Peyer's patch (tissue), 4 donors: ENCODE measurements around the gene PCBD2.

Experiments
- CTCF ChIP-seq, 6 experiments: fragments of 450-650 bp in 4 of 6; fragments of 200-600 bp in 2 of 6; sonication (generic) in 1 of 6; IDR thresholded peaks; one replicate each; pipeline ENCODE4 v1.5.1; 2017 to 2019; ENCODE audit warnings: antibody characterized with exemption in 6 of 6, mild to moderate bottlenecking in 3 of 6, moderate library complexity in 1 of 6
- POLR2A ChIP-seq, 2 donors: fragments of 450-650 bp; IDR thresholded peaks; one replicate each; pipeline ENCODE4 v1.5.1; 2017; ENCODE audit warnings: antibody characterized with exemption in 2 of 2, mild to moderate bottlenecking in 2 of 2, moderate library complexity in 2 of 2

- no peak for TF ChIP-seq CTCF (IDR thresholded peaks at IDR 0.05)
- TF ChIP-seq POLR2A (IDR thresholded peaks at IDR 0.05), result no peak
Measured at GRCh38 chr5:134976841-134977240, 71.9 kb downstream of the PCBD2 start.
